Endodermal cell (in vitro differentiated cells): Measurements from ENCODE around the gene MEX3D. TPM values are rescaled to one million over a fixed set of nuclear protein-coding genes. Genes with fewer than 3 reads are reported as not detected.

ENCODE experiments used
- DNase-seq: peaks from one replicate; pipeline ENCODE4 v3.0.0-alpha.2; 2017
- H3K27ac ChIP-seq: 2 replicates; pipeline ENCODE4 v1.5.1; 2013; ENCODE audit warnings: mild to moderate bottlenecking, low read depth, low read length, moderate library complexity
- H3K27me3 ChIP-seq: 2 replicates; pipeline ENCODE4 v1.6.1; 2013; ENCODE audit warnings: mild to moderate bottlenecking, low read length, moderate library complexity; ENCODE audit not compliant: insufficient read depth, control insufficient read depth, poor library complexity, severe bottlenecking
- H3K36me3 ChIP-seq: 2 replicates; pipeline ENCODE4 v1.7.0; 2013; ENCODE audit warnings: mild to moderate bottlenecking, low read length, moderate library complexity; ENCODE audit not compliant: control insufficient read depth, insufficient read depth
- H3K4me1 ChIP-seq: one replicate; pipeline ENCODE4 v1.7.0; 2013; ENCODE audit warnings: low read length; ENCODE audit not compliant: control insufficient read depth, insufficient read depth
- H3K4me3 ChIP-seq: 2 replicates; pipeline ENCODE4 v1.5.1; 2013; ENCODE audit warnings: mild to moderate bottlenecking, low read length, moderate library complexity
- H3K9ac ChIP-seq: 2 replicates; pipeline ENCODE4 v1.6.1; 2013; ENCODE audit warnings: mild to moderate bottlenecking, low read length, moderate library complexity; ENCODE audit not compliant: poor library complexity, severe bottlenecking; ENCODE audit errors: extremely low read depth
- H3K9me3 ChIP-seq: 2 replicates; pipeline ENCODE4 v1.6.1; 2013; ENCODE audit warnings: mild to moderate bottlenecking, low read length, moderate library complexity; ENCODE audit not compliant: control insufficient read depth
- H3K27ac Mint-ChIP-seq: 2 replicates; pipeline ENCODE4 v1.8.0; 2020; ENCODE audit warnings: mixed read lengths
- H3K27me3 Mint-ChIP-seq: 2 replicates; pipeline ENCODE4 v1.8.0; 2021; ENCODE audit warnings: mild to moderate bottlenecking, mixed read lengths; ENCODE audit not compliant: insufficient read depth
- H3K36me3 Mint-ChIP-seq: 2 replicates; pipeline ENCODE4 v1.8.0; 2020; ENCODE audit warnings: low read depth, mixed read lengths
- H3K4me1 Mint-ChIP-seq: 2 replicates; pipeline ENCODE4 v1.8.0; 2020; ENCODE audit warnings: mixed read lengths
- H3K4me3 Mint-ChIP-seq: 2 replicates; pipeline ENCODE4 v1.8.0; 2020; ENCODE audit warnings: mild to moderate bottlenecking, moderate library complexity, mixed read lengths
- H3K9me3 Mint-ChIP-seq: 2 replicates; pipeline ENCODE4 v1.8.0; 2020; ENCODE audit warnings: mild to moderate bottlenecking, mixed read lengths
- CTCF ChIP-seq: fragments of 200-600 bp; sonication (generic); conservative IDR thresholded peaks from 2 replicates; pipeline ENCODE4 v1.5.0; 2021; ENCODE audit warnings: antibody characterized with exemption, mild to moderate bottlenecking
- WGBS, 2 experiments: methylation state at CpG; one replicate each; pipeline versions ENCODE4 v1.1.5 to v1.1.7; 2013; ENCODE audit warnings: missing lambda C conversion rate in 2 of 2, mixed read lengths in 1 of 2; ENCODE audit not compliant: insufficient coverage in 1 of 2, insufficient read length in 1 of 2; 5-methylcytosine and 5-hydroxymethylcytosine counted together
- total RNA-seq, 2 donors: library from RNA; stranded (reverse); fragmentation: NEBNext Ultra II Directional in 1 of 2; extraction: Animal tissue kit (Norgen Biotek cat#: 25700) in 1 of 2; gene quantifications; 2 replicates in 1 of 2; 3 replicates in 1 of 2; pipeline ENCODE4 v1.2.1, GENCODE V29; 2021

The MEX3D gene
- total RNA-seq, 2 donors from 2014 or later = 94.1 to 103 TPM

- TF ChIP-seq CTCF = no peak
- no peak for DNase-seq
- Mint-ChIP-seq H3K27me3 (peaks cover 35% of the 10 kb centered on the region), H3K4me3 (no peak overlapping the region), H3K36me3 (peaks cover 6% of the 10 kb centered on the region), H3K9me3 (no peaks in the 10 kb centered on the region), H3K4me1 (no peaks in the 10 kb centered on the region), H3K27ac (no peak overlapping the region)
- Histone ChIP-seq H3K27ac (no peak overlapping the region), H3K4me3 (no peak overlapping the region), H3K9ac (no peak overlapping the region), H3K9me3 (no peaks in the 10 kb centered on the region), H3K36me3 (peaks cover 4% of the 10 kb centered on the region), H3K4me1 (no peaks in the 10 kb centered on the region), H3K27me3 (peaks cover 21% of the 10 kb centered on the region)
- WGBS, 2 experiments = 87 to 95% methylated on average over 7 to 9 of the region's 9 CpGs
Observed at GRCh38 chr19:1572795-1573194, 4.7 kb upstream of the MEX3D start.

- Mint-ChIP-seq H3K4me3 (no peak overlapping the region), H3K27ac (no peak overlapping the region), H3K36me3 (peaks cover under 1% of the 10 kb centered on the region), H3K27me3 (peaks cover 35% of the 10 kb centered on the region), H3K9me3 (no peaks in the 10 kb centered on the region), H3K4me1 (no peaks in the 10 kb centered on the region)
- WGBS, 2 experiments = 92 to 97% methylated on average over 8 to 12 of the region's 12 CpGs
- peaks cover 21% of the 10 kb centered on the region for H3K27me3 ChIP-seq
- no peaks in the 10 kb centered on the region for H3K4me1 ChIP-seq
- H3K27ac ChIP-seq = no peak overlapping the region
- H3K36me3 ChIP-seq = peaks cover under 1% of the 10 kb centered on the region
- TF ChIP-seq CTCF = no peak
- H3K9me3 ChIP-seq = no peaks in the 10 kb centered on the region
- no peak overlapping the region for H3K9ac ChIP-seq
- H3K4me3 ChIP-seq = no peak overlapping the region
- no peak for DNase-seq
Observed at GRCh38 chr19:1571358-1571757, 3.2 kb upstream of the MEX3D start.

- Mint-ChIP-seq H3K4me3 (no peak overlapping the region), H3K4me1 (no peaks in the 10 kb centered on the region), H3K36me3 (no peaks in the 10 kb centered on the region), H3K27me3 (peaks cover 35% of the 10 kb centered on the region), H3K27ac (no peak overlapping the region), H3K9me3 (no peaks in the 10 kb centered on the region)
- no peak overlapping the region for H3K27ac ChIP-seq
- WGBS, 2 experiments = 94 to 95% methylated on average over 13 of the region's 13 CpGs
- no peaks in the 10 kb centered on the region for H3K4me1 ChIP-seq
- no peak for DNase-seq
- peaks cover 21% of the 10 kb centered on the region for H3K27me3 ChIP-seq
- H3K9me3 ChIP-seq = no peaks in the 10 kb centered on the region
- no peaks in the 10 kb centered on the region for H3K36me3 ChIP-seq
- H3K4me3 ChIP-seq = no peak overlapping the region
- no peak for TF ChIP-seq CTCF
- H3K9ac ChIP-seq = no peak overlapping the region
Observed at GRCh38 chr19:1570836-1571235, 2.7 kb upstream of the MEX3D start.
